ENCODE measurements around the gene ASB18. TPM values are rescaled to one million over a fixed set of nuclear protein-coding genes. Genes with fewer than 3 reads are reported as not detected.
"Not testable (repeated sequence)": the region's sequence is repeated elsewhere in the genome, so short reads cannot be mapped to it uniquely, and the experiment has no call there.

Gene ASB18
- total RNA-seq, 4 donors from 2014 or later: not detected

- Histone ChIP-seq H3K4me1 (no peaks in the 10 kb centered on the region), H3K4me3 (no peak overlapping the region), H3K9me3 (peaks cover 6 to 8% of the 10 kb centered on the region in 2 donors), H3K27me3 (no peaks in the 10 kb centered on the region), H3K36me3 (no peaks in the 10 kb centered on the region), H3K27ac (no peak overlapping the region)
- intact Hi-C loops (cut with DNase I; ENCODE audit: low total_unique reads): no loop called here
- DNase-seq: no peak
- WGBS, 2 donors (ENCODE audit: low coverage in 1 of 2): 86 to 100% methylated on average over 1 to 3 of the region's 3 CpGs
- TF ChIP-seq POLR2A (IDR thresholded peaks at IDR 0.05) (no peak), POLR2AphosphoS5 (IDR thresholded peaks at IDR 0.05) (no peak), EP300 (IDR thresholded peaks at IDR 0.05; ENCODE audit: low read depth) (no peak), CTCF (IDR thresholded peaks at IDR 0.05) (no peak)
- in situ Hi-C loops (cut with MboI; ENCODE audit: low pct_ligation_motif_present in 1 of 4, low pct_unique_long_range_greater_than_20kb in 1 of 4, low sequenced_read_pairs in 3 of 4): no loop called here
Measured at GRCh38 chr2:236273126-236273525, 8.9 kb upstream of the ASB18 start.

- Histone ChIP-seq H3K36me3 (no peaks in the 10 kb centered on the region), H3K4me1 (no peaks in the 10 kb centered on the region), H3K27me3 (peaks cover 1% of the 10 kb centered on the region), H3K9me3 (peaks cover 6 to 8% of the 10 kb centered on the region in 2 donors), H3K27ac (no peak overlapping the region), H3K4me3 (no peak overlapping the region)
- TF ChIP-seq CTCF (IDR thresholded peaks at IDR 0.05) (no peak), POLR2A (IDR thresholded peaks at IDR 0.05) (no peak), EP300 (IDR thresholded peaks at IDR 0.05; ENCODE audit: low read depth) (no peak), POLR2AphosphoS5 (IDR thresholded peaks at IDR 0.05) (no peak)
- in situ Hi-C loops (cut with MboI; ENCODE audit: low pct_ligation_motif_present in 1 of 4, low pct_unique_long_range_greater_than_20kb in 1 of 4, low sequenced_read_pairs in 3 of 4): no loop called here
- WGBS, 2 donors (ENCODE audit: low coverage in 1 of 2): 71 to 84% methylated on average over 2 to 5 of the region's 5 CpGs
- no peak for DNase-seq
- intact Hi-C loops (cut with DNase I; ENCODE audit: low total_unique reads): no loop called here
Measured at GRCh38 chr2:236271851-236272250, 7.6 kb upstream of the ASB18 start.

GRCh38 chr2:236269876-236270275, 5.7 kb upstream of the ASB18 start:
- H3K4me1 ChIP-seq; intact Hi-C loops (cut with DNase I; ENCODE audit: low total_unique reads): not testable (repeated sequence)

GRCh38 chr2:236265675-236266074, 1.5 kb upstream of the ASB18 start:
- H3K4me3 ChIP-seq: no peak overlapping the region
- intact Hi-C loops (cut with DNase I; ENCODE audit: low total_unique reads) (no loop called here), in situ Hi-C loops (cut with MboI; ENCODE audit: low pct_ligation_motif_present in 1 of 4, low pct_unique_long_range_greater_than_20kb in 1 of 4, low sequenced_read_pairs in 3 of 4) (no loop called here)
- TF ChIP-seq EP300 (IDR thresholded peaks at IDR 0.05; ENCODE audit: low read depth) (no peak), CTCF (IDR thresholded peaks at IDR 0.05) (no peak), POLR2A (IDR thresholded peaks at IDR 0.05) (no peak), POLR2AphosphoS5 (IDR thresholded peaks at IDR 0.05) (no peak)
- DNase-seq: no peak
- H3K27ac ChIP-seq: no peak overlapping the region
- H3K9me3 ChIP-seq: peaks cover 6 to 8% of the 10 kb centered on the region in 2 donors
- no peaks in the 10 kb centered on the region for H3K4me1 ChIP-seq
- peaks cover 14% of the 10 kb centered on the region for H3K27me3 ChIP-seq
- no peaks in the 10 kb centered on the region for H3K36me3 ChIP-seq

More at GRCh38 chr2:236269876-236270275, 5.7 kb upstream of the ASB18 start:
- H3K4me3 ChIP-seq; in situ Hi-C loops (cut with MboI; ENCODE audit: low pct_ligation_motif_present in 1 of 4, low pct_unique_long_range_greater_than_20kb in 1 of 4, low sequenced_read_pairs in 3 of 4); H3K9me3 ChIP-seq; DNase-seq; H3K27ac ChIP-seq; H3K36me3 ChIP-seq: not testable (repeated sequence)
- H3K27me3 ChIP-seq: peaks cover 10% of the 10 kb centered on the region

- Histone ChIP-seq H3K4me3 (no peak overlapping the region), H3K36me3 (no peaks in the 10 kb centered on the region), H3K27me3 (peaks cover 14% of the 10 kb centered on the region), H3K9me3 (no peaks in the 10 kb centered on the region), H3K4me1 (no peaks in the 10 kb centered on the region), H3K27ac (no peak overlapping the region)
- no peak for DNase-seq
- WGBS, 2 donors (ENCODE audit: low coverage in 1 of 2): 79% methylated on average over 7 of the region's 7 CpGs; no CpG with 5 or more reads in 1 of the 2 donors
- intact Hi-C loops (cut with DNase I; ENCODE audit: low total_unique reads) (no loop called here), in situ Hi-C loops (cut with MboI; ENCODE audit: low pct_ligation_motif_present in 1 of 4, low pct_unique_long_range_greater_than_20kb in 1 of 4, low sequenced_read_pairs in 3 of 4) (no loop called here)
- no peak for TF ChIP-seq EP300 (IDR thresholded peaks at IDR 0.05; ENCODE audit: low read depth)
- no peak for TF ChIP-seq POLR2AphosphoS5 (IDR thresholded peaks at IDR 0.05)
- TF ChIP-seq CTCF (IDR thresholded peaks at IDR 0.05): no peak
- TF ChIP-seq POLR2A (IDR thresholded peaks at IDR 0.05): no peak
Measured at GRCh38 chr2:236262238-236262637, 2.0 kb downstream of the ASB18 start.

Data from transverse colon (tissue), 4 donors.